Heart right ventricle (tissue), 16 donors: Measurements from ENCODE around the gene CHKA. TPM values are rescaled to one million over a fixed set of nuclear protein-coding genes. Genes with fewer than 3 reads are reported as not detected.

Source experiments
- ATAC-seq, 8 donors: fragments of 200-7000 bp; cut with Tn5 transposase; one replicate each; pipeline ENCODE4 v1.9.1; 2020; ENCODE audit warnings: mild to moderate bottlenecking in 8 of 8, moderate library complexity in 8 of 8, moderate number of reproducible peaks in 1 of 8
- DNase-seq, 2 donors: peaks; one replicate each; pipeline ENCODE4 v3.0.0-alpha.2; 2020
- H3K27ac ChIP-seq, 10 donors: fragments of 200-600 bp; sonication (generic) in 2 of 10; one replicate each; pipeline versions ENCODE4 v1.5.0 to v1.8.0; 2020 to 2022; ENCODE audit warnings: mild to moderate bottlenecking in 3 of 10
- H3K27me3 ChIP-seq, 7 donors: fragments of 200-600 bp; one replicate each; pipeline ENCODE4 v1.8.0; 2021 to 2022; ENCODE audit warnings: mild to moderate bottlenecking in 2 of 7
- H3K36me3 ChIP-seq, 9 donors: fragments of 200-600 bp; sonication (generic) in 1 of 9; one replicate each; pipeline versions ENCODE4 v1.5.0 to v1.8.0; 2020 to 2022; ENCODE audit warnings: mild to moderate bottlenecking in 2 of 9
- H3K4me1 ChIP-seq, 9 donors: fragments of 200-600 bp; sonication (generic) in 1 of 9; one replicate each; pipeline versions ENCODE4 v1.5.0 to v1.8.0; 2020 to 2022; ENCODE audit warnings: mild to moderate bottlenecking in 4 of 9
- H3K4me3 ChIP-seq, 10 donors: fragments of 200-600 bp; sonication (generic) in 2 of 10; one replicate each; pipeline versions ENCODE4 v1.5.0 to v1.8.0; 2020 to 2022; ENCODE audit warnings: mild to moderate bottlenecking in 7 of 10, moderate library complexity in 2 of 10
- H3K9me3 ChIP-seq, 11 donors: fragments of 200-600 bp in 10 of 11; sonication (generic) in 2 of 11; one replicate each; pipeline versions ENCODE4 v1.5.0 to v1.8.0; 2013 to 2022; ENCODE audit warnings: mild to moderate bottlenecking in 2 of 11, control low read depth in 1 of 11, moderate library complexity in 1 of 11
- CTCF ChIP-seq, 9 donors: fragments of 200-600 bp; sonication (generic) in 2 of 9; IDR thresholded peaks; one replicate each; pipeline versions ENCODE4 v1.5.0 to v1.8.0; 2021 to 2022; ENCODE audit warnings: antibody characterized with exemption in 9 of 9, mild to moderate bottlenecking in 5 of 9, moderate library complexity in 1 of 9
- WGBS, 2 donors: extraction: QIAGEN DNeasy Blood & Tissue Kit; methylation state at CpG; one replicate each; pipeline ENCODE4 v1.1.7; 2013; ENCODE audit warnings: inconsistent platforms in 1 of 2; 5-methylcytosine and 5-hydroxymethylcytosine counted together
- intact Hi-C, 10 donors: fragments of 100-400 bp; cut with DNase I; formaldehyde crosslinking; loops; one replicate each; pipeline versions ENCODE4 v1.11.1 to v1.14.2; 2022
- polyA plus RNA-seq, 2 donors: library from polyadenylated mRNA; stranded (reverse); fragments of 200-250 nt; gene quantifications; one replicate each; pipeline ENCODE4 v1.2.3, GENCODE V29; 2013
- total RNA-seq, 10 donors: library from RNA; stranded (reverse); fragmentation: NEBNext Ultra II Directional in 3 of 10; extraction: Animal tissue kit (Norgen Biotek cat#: 25700) in 3 of 10; gene quantifications; one replicate each; pipeline versions ENCODE4 v1.2.1 to v1.2.4, GENCODE V29; 2021 to 2023
- donor health status: Arrhythmogenic right ventricular cardiomyopathy.
- donor health status: ischemic (EF 13 %, LVEDD 7.1; RV severe dilation, severe dysfunction).
- donor health status: healthy with polysubstance abuse.
- donor health status: DM: no; HTN: yes; CAD: no.
- donor health status: DM: no; HTN: no; CAD: no.
- donor health status: ischemic (EF 25% LVEDD 6.9; RV normal size, moderate dysfunction).
- donor health status: ischemic (EF 25% LVEDD 5.7; RV mildly dilated, moderate dysfunction).
- donor health status: healthy.
- donor health status: DM: yes; HTN: yes; CAD: no.
- donor health status: Ischemic cardiomyopathy.
- donor health status: ischemic (EF 35%, LVEDD 5.7; RV mildly dilated, moderate dysfunction).
- donor health status: nonischemic (EF 11% LVEDD 7.7; RV severe dilation, severe dysfunction).
- donor health status: DM: yes; HTN: yes; CAD: no.
- donor health status: PGD.
- donor health status: ischemic (EF 29% LVEDD 5.4; RV normal size, mild dysfunction).
- donor health status: nonischemic (EF 23%, LVEDD 6.1; RV moderate dilation, normal function).

Gene CHKA
- total and polyA plus RNA-seq, 12 donors: 7.0 to 66.1 (median 9.6) TPM

GRCh38 chr11:68024508-68024907 is 96.7 kb downstream of the CHKA start:
- peaks cover 0 to 53% (median 0%) of the 10 kb centered on the region in 9 donors for H3K36me3 ChIP-seq
- no peak for TF ChIP-seq CTCF (IDR thresholded peaks at IDR 0.05)
- no peak overlapping the region for H3K4me3 ChIP-seq
- H3K27ac ChIP-seq: no peak overlapping the region
- ATAC-seq: no peak
- H3K9me3 ChIP-seq: peaks cover 0 to 13% (median 0%) of the 10 kb centered on the region in 11 donors
- intact Hi-C loops: no loop called here
- WGBS, 2 donors: 91 to 93% methylated on average over 5 of the region's 5 CpGs
- no peak for DNase-seq
- H3K27me3 ChIP-seq: no peaks in the 10 kb centered on the region
- peaks cover 0 to 7% (median 2%) of the 10 kb centered on the region in 9 donors for H3K4me1 ChIP-seq

GRCh38 chr11:68022531-68022930 is 98.7 kb downstream of the CHKA start:
- DNase-seq (no peak), ATAC-seq (no peak)
- intact Hi-C loops: no loop called here
- Histone ChIP-seq H3K4me3 (no peak overlapping the region), H3K27ac (no peak overlapping the region), H3K36me3 (peaks cover 0 to 56% (median 0%) of the 10 kb centered on the region in 9 donors), H3K9me3 (peaks cover 0 to 13% (median 0%) of the 10 kb centered on the region in 11 donors), H3K4me1 (peaks cover 0 to under 1% (median 0%) of the 10 kb centered on the region in 9 donors), H3K27me3 (no peaks in the 10 kb centered on the region)
- no peak for TF ChIP-seq CTCF (IDR thresholded peaks at IDR 0.05)
- WGBS, 2 donors: 87 to 89% methylated on average over 13 of the region's 13 CpGs

DNA sequence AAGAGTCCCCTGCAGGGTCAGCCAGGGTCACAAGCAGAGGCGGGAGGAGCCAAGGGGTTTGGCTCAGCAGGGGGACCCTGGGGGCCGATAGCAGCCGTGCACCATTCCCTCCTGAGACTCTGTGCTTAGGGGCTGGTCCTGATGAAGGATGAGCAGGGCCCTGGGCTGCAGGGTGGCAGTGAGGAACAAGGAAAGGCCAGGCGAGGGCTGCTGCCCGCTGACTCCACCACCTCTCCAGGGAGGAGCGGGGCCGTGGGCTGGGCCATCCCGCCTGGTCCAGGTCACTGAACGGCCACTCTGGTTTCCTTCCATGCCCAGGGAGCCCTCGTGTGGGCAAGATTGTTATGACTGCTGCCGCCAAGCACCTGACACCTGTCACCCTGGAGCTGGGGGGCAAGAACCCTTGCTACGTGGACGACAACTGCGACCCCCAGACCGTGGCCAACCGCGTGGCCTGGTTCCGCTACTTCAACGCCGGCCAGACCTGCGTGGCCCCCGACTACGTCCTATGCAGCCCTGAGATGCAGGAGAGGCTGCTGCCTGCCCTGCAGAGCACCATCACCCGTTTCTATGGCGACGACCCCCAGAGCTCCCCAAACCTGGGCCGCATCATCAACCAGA is 99.9 kb downstream of the CHKA start:
- no peaks in the 10 kb centered on the region for H3K27me3 ChIP-seq
- H3K9me3 ChIP-seq: peaks cover 0 to 13% (median 0%) of the 10 kb centered on the region in 11 donors

DNA sequence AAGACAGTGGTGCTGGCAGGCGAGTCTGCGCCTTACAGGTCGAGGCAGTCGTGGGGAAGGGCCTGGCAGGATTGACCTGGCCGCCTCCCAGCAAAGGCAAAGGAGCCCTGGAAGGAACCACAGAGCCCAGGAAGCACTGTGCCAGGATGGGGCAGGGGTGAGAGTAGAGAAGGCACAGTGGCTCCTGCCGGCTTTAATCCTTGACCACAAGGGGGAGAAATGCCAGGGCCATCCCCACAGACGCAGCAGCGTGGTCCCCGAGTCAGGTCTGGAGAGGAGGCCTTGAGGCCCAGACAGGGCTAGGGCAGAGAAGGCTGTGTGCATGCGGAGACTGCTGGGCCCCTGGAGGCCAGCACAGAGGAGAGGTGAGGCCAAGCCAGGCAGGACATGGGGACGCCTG is 100.6 kb downstream of the CHKA start:
- ATAC-seq (peak in 3 of 8 donors; percentile 4 to 22 (median 18)), DNase-seq (no peak)
- WGBS, 2 donors: 45 to 56% methylated on average over 11 of the region's 11 CpGs
- H3K4me3 ChIP-seq: no peak overlapping the region
- peaks cover 0 to 47% (median 0%) of the 10 kb centered on the region in 9 donors for H3K36me3 ChIP-seq
- no peak overlapping the region for H3K27ac ChIP-seq
- no peaks in the 10 kb centered on the region for H3K27me3 ChIP-seq
- TF ChIP-seq CTCF (IDR thresholded peaks at IDR 0.05): peak in 4 of 9 donors; percentile 15 to 25 (median 22)
- H3K9me3 ChIP-seq: peaks cover 0 to 13% (median 0%) of the 10 kb centered on the region in 11 donors
- intact Hi-C loops: no loop called here
- H3K4me1 ChIP-seq: peaks cover 0 to 10% (median 4%) of the 10 kb centered on the region in 9 donors

More for the DNA sequence above, 99.9 kb downstream of the CHKA start:
- H3K27ac ChIP-seq: no peak overlapping the region
- peaks cover 0 to 54% (median 0%) of the 10 kb centered on the region in 9 donors for H3K36me3 ChIP-seq
- DNase-seq: no peak
- intact Hi-C loops: no loop called here
- H3K4me3 ChIP-seq: no peak overlapping the region
- 69 to 80% methylated on average over 26 to 27 of the region's 27 CpGs for WGBS, 2 donors
- peak in 4 of 8 donors; percentile 20 to 32 (median 31) for ATAC-seq
- peaks cover 0 to 10% (median 4%) of the 10 kb centered on the region in 9 donors for H3K4me1 ChIP-seq
- peak in 2 of 9 donors; percentile 19 to 33 for TF ChIP-seq CTCF (IDR thresholded peaks at IDR 0.05)
